ENCODE measurements around the gene ANKS1B. TPM values are rescaled to one million over a fixed set of nuclear protein-coding genes. Genes with fewer than 3 reads are reported as not detected.

The ANKS1B gene
- total RNA-seq, 4 donors from 2014 or later: 0.88 to 10.7 (median 4.4) TPM

GRCh38 chr12:99201906-99202645 is 782.7 kb downstream of the ANKS1B start:
- no peak for DNase-seq
- Histone ChIP-seq H3K27ac (no peak overlapping the region), H3K4me3 (no peak overlapping the region), H3K27me3 (no peaks in the 10 kb centered on the region), H3K36me3 (no peaks in the 10 kb centered on the region), H3K9me3 (peaks cover 0 to 2% (median 0%) of the 10 kb centered on the region in 4 donors), H3K4me1 (no peaks in the 10 kb centered on the region)
- TF ChIP-seq POLR2A (IDR thresholded peaks at IDR 0.05) (no peak), CTCF (IDR thresholded peaks at IDR 0.05) (no peak)

- Histone ChIP-seq H3K27me3 (no peaks in the 10 kb centered on the region), H3K4me3 (no peak overlapping the region), H3K4me1 (no peaks in the 10 kb centered on the region), H3K9me3 (peaks cover 0 to 2% (median 0%) of the 10 kb centered on the region in 4 donors), H3K27ac (no peak overlapping the region), H3K36me3 (no peaks in the 10 kb centered on the region)
- no peak for DNase-seq
- TF ChIP-seq POLR2A (IDR thresholded peaks at IDR 0.05): no peak
- no peak for TF ChIP-seq CTCF (IDR thresholded peaks at IDR 0.05)
Observed at GRCh38 chr12:99200711-99201384, 783.9 kb downstream of the ANKS1B start.

- Histone ChIP-seq H3K27me3 (no peaks in the 10 kb centered on the region), H3K27ac (no peak overlapping the region), H3K4me1 (no peaks in the 10 kb centered on the region), H3K9me3 (no peaks in the 10 kb centered on the region), H3K4me3 (no peak overlapping the region), H3K36me3 (no peaks in the 10 kb centered on the region)
- TF ChIP-seq POLR2A (IDR thresholded peaks at IDR 0.05): no peak
- TF ChIP-seq CTCF (IDR thresholded peaks at IDR 0.05): no peak
- no peak for DNase-seq
Observed at GRCh38 chr12:99195474-99195873, 789.3 kb downstream of the ANKS1B start.

- TF ChIP-seq CTCF (IDR thresholded peaks at IDR 0.05) (no peak), POLR2A (IDR thresholded peaks at IDR 0.05) (no peak)
- Histone ChIP-seq H3K36me3 (no peaks in the 10 kb centered on the region), H3K27me3 (no peaks in the 10 kb centered on the region), H3K4me3 (no peak overlapping the region), H3K27ac (no peak overlapping the region), H3K9me3 (no peaks in the 10 kb centered on the region), H3K4me1 (no peaks in the 10 kb centered on the region)
- no peak for DNase-seq
Observed at GRCh38 chr12:99192489-99192888, 792.2 kb downstream of the ANKS1B start.

GRCh38 chr12:99176871-99177270 is 807.9 kb downstream of the ANKS1B start:
- Histone ChIP-seq H3K36me3 (no peaks in the 10 kb centered on the region), H3K9me3 (no peaks in the 10 kb centered on the region), H3K4me1 (no peaks in the 10 kb centered on the region), H3K4me3 (no peak overlapping the region), H3K27ac (no peak overlapping the region), H3K27me3 (no peaks in the 10 kb centered on the region)
- no peak for DNase-seq
- TF ChIP-seq POLR2A (IDR thresholded peaks at IDR 0.05): no peak

- Histone ChIP-seq H3K36me3 (no peaks in the 10 kb centered on the region), H3K4me1 (no peaks in the 10 kb centered on the region), H3K9me3 (no peaks in the 10 kb centered on the region), H3K27me3 (no peaks in the 10 kb centered on the region), H3K4me3 (no peak overlapping the region), H3K27ac (no peak overlapping the region)
- no peak for DNase-seq
- no peak for TF ChIP-seq CTCF (IDR thresholded peaks at IDR 0.05)
- TF ChIP-seq POLR2A (IDR thresholded peaks at IDR 0.05): no peak
Observed at GRCh38 chr12:99170461-99170860, 814.3 kb downstream of the ANKS1B start.

All from Peyer's patch (tissue), 4 donors.